K562 (cell line): Measurements from ENCODE around the gene EGFL7. TPM values are rescaled to one million over a fixed set of nuclear protein-coding genes. Genes with fewer than 3 reads are reported as not detected.
A peak's percentile ranks its signal among the peaks of the same experiment; 100 is the strongest.

Source experiments
- BHLHE40 ChIP-seq: IDR thresholded peaks from 2 replicates; pipeline ENCODE4 v1.6.1; 2011; ENCODE audit warnings: low read length, improper control_type of control experiment
- CBX3 ChIP-seq, 2 experiments: IDR thresholded peaks; 1 replicate in 1 of 2; 2 replicates in 1 of 2; pipeline ENCODE4 v1.6.1; 2012; ENCODE audit warnings: inconsistent platforms in 2 of 2, low read length in 2 of 2, borderline replicate concordance in 1 of 2, control low read depth in 1 of 2
- ERF ChIP-seq: fragments of 450-650 bp; formaldehyde crosslinking; IDR thresholded peaks from 2 replicates; pipeline ENCODE4 v1.4.0; 2020; ENCODE audit warnings: mild to moderate bottlenecking, mixed read lengths
- HDAC2 ChIP-seq: fragments of 450-650 bp; IDR thresholded peaks from 2 replicates; pipeline ENCODE4 v1.6.1; 2016; ENCODE audit warnings: mild to moderate bottlenecking
- L3MBTL2 ChIP-seq: fragments of 450-650 bp; IDR thresholded peaks from 2 replicates; pipeline ENCODE4 v1.6.1; 2016; ENCODE audit warnings: mild to moderate bottlenecking, moderate library complexity
- PHB ChIP-seq: fragments of 250-450 bp; sonication (Bioruptor Pico); IDR thresholded peaks from 2 replicates; pipeline ENCODE4 v1.5.0; 2021
- PHF20 ChIP-seq: fragments of 450-650 bp; IDR thresholded peaks from 2 replicates; pipeline ENCODE4 v1.6.1; 2018; ENCODE audit not compliant: partially characterized antibody
- PHTF2 ChIP-seq: fragments of 250-450 bp; sonication (Bioruptor Pico); IDR thresholded peaks from 2 replicates; pipeline ENCODE4 v1.5.0; 2021; ENCODE audit warnings: mild to moderate bottlenecking
- RCOR1 ChIP-seq, 2 experiments: IDR thresholded peaks; 2 replicates each; pipeline ENCODE4 v1.6.1; 2012; ENCODE audit warnings: low read depth in 2 of 2, low read length in 2 of 2, borderline replicate concordance in 1 of 2, improper control_type of control experiment in 1 of 2
- RFX5 ChIP-seq: IDR thresholded peaks from 2 replicates; pipeline ENCODE4 v1.6.1; 2011; ENCODE audit warnings: low read depth, mild to moderate bottlenecking, improper control_type of control experiment, low read length
- SUPT5H ChIP-seq: fragments of 450-650 bp; IDR thresholded peaks from 2 replicates; pipeline ENCODE4 v1.6.1; 2016
- WHSC1 ChIP-seq: IDR thresholded peaks from one replicate; pipeline ENCODE4 v1.6.1; 2012; ENCODE audit warnings: low read length, control low read depth, inconsistent platforms
- ZMIZ1 ChIP-seq, 2 experiments: fragments of 150-350 bp in 1 of 2; IDR thresholded peaks; 2 replicates each; pipeline ENCODE4 v1.6.1; 2012 to 2016; ENCODE audit warnings: low read depth in 2 of 2, low read length in 2 of 2, mild to moderate bottlenecking in 1 of 2, moderate library complexity in 1 of 2
- ZNF280A ChIP-seq: fragments of 450-650 bp; IDR thresholded peaks from 2 replicates; pipeline ENCODE4 v1.6.1; 2018; ENCODE audit warnings: mild to moderate bottlenecking, low read depth; ENCODE audit not compliant: partially characterized antibody
- ZNF311 ChIP-seq: fragments of 250-450 bp; sonication (Bioruptor Pico); IDR thresholded peaks from 2 replicates; pipeline ENCODE4 v1.4.0; 2020; ENCODE audit warnings: mild to moderate bottlenecking, moderate library complexity
- ZNF583 ChIP-seq: fragments of 250-450 bp; sonication (Bioruptor Pico); IDR thresholded peaks from 2 replicates; pipeline ENCODE4 v1.4.0; 2020
- ZNF609 ChIP-seq: sonication (generic); formaldehyde crosslinking; IDR thresholded peaks from 2 replicates; pipeline ENCODE4 v1.8.1; 2023; ENCODE audit warnings: missing genetic modification reagents, mild to moderate bottlenecking, borderline replicate concordance
- polyA plus RNA-seq, 8 experiments: library from polyadenylated mRNA; depleted of rRNA in 4 of 8; stranded (reverse) in 5 of 8; unstranded in 3 of 8; fragments of >200 nt; fragmentation: Nextera tagmentation in 2 of 8; fragmentation: Illumina TruSeq in 1 of 8; extraction: Ambion mirVana in 2 of 8; extraction: Trizol in 1 of 8; gene quantifications; 2 replicates each; pipeline versions ENCODE4 v1.2.1 to v1.2.3, GENCODE V29; 2011 to 2014; ENCODE audit warnings: inconsistent platforms in 1 of 8, missing spikeins in 1 of 8
- total RNA-seq, 7 experiments: library from RNA; depleted of rRNA in 6 of 7; stranded (reverse); fragments of >200 nt in 6 of 7; fragmentation: Illumina TruSeq in 2 of 7; extraction: Trizol in 2 of 7; gene quantifications; 2 replicates each; pipeline versions ENCODE4 v1.2.1 to v1.2.3, GENCODE V29; 2011 to 2021; ENCODE audit warnings: low replicate concordance in 1 of 7

The EGFL7 gene
- total and polyA plus RNA-seq, 9 of the 15 experiments (the other 6 are each of a cell fraction or from before 2014, with no cell fraction given), result 1.5 to 286 (median 55.5) TPM

- TF ChIP-seq ZNF609 (CRISPR knock-in tag) (no peak), ERF (CRISPR knock-in tag) (no peak), WHSC1 (no peak), HDAC2 (no peak), SUPT5H (no peak), ZNF311 (CRISPR knock-in tag) (no peak), PHF20 (peak; percentile 93), CBX3 (IDR thresholded peaks at IDR 0.05; ENCODE audit: borderline replicate concordance in 1 of 2, low read length in 2 of 2) (no peak), L3MBTL2 (0 out of 2 replicates have a peak, but pooled peaks have one; percentile 21), PHTF2 (CRISPR knock-in tag) (no peak), ZNF583 (CRISPR knock-in tag) (no peak), RCOR1 (IDR thresholded peaks at IDR 0.05; ENCODE audit: borderline replicate concordance in 1 of 2, low read depth in 2 of 2, low read length in 2 of 2) (no peak), RFX5 (no peak), BHLHE40 (no peak; the same call in 1 of the 2 replicates), ZNF280A (no peak), ZMIZ1 (IDR thresholded peaks at IDR 0.05; ENCODE audit: low read depth in 2 of 2, low read length in 2 of 2) (no peak), PHB (no peak)
Measured at GRCh38 chr9:136631038-136632000, 31.4 kb upstream of the EGFL7 start (continued).
